ENCODE data around the gene MGAT4C. TPM values are rescaled to one million over a fixed set of nuclear protein-coding genes. Genes with fewer than 3 reads are reported as not detected.
"Not testable (repeated sequence)": the region's sequence is repeated elsewhere in the genome, so short reads cannot be mapped to it uniquely, and the experiment has no call there.

Gene MGAT4C
- not detected in 2 replicates for total RNA-seq

DNA sequence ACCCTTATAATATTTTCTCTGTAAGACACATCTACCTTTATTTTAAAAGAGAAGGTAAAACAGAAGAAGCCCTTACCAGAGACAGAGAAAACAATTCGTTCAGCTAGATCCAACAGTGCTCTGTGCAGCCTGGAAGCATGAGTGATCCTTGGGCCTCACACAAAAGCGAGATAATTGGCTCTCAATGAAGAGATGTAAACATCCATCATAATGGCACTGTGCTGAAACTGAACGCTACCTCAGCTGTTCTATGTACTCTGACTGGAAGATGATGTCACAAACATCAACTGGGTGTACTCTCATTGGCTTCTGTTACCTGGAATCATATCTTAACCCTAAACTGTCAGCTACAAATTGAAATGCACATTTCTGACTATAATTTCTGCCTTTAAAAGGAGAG lies at the start of gene MGAT4C:
TSS of gene MGAT4C (minus strand) at position 229 of the 400 bp plus-strand sequence.
- TF ChIP-seq, protein P1, sequence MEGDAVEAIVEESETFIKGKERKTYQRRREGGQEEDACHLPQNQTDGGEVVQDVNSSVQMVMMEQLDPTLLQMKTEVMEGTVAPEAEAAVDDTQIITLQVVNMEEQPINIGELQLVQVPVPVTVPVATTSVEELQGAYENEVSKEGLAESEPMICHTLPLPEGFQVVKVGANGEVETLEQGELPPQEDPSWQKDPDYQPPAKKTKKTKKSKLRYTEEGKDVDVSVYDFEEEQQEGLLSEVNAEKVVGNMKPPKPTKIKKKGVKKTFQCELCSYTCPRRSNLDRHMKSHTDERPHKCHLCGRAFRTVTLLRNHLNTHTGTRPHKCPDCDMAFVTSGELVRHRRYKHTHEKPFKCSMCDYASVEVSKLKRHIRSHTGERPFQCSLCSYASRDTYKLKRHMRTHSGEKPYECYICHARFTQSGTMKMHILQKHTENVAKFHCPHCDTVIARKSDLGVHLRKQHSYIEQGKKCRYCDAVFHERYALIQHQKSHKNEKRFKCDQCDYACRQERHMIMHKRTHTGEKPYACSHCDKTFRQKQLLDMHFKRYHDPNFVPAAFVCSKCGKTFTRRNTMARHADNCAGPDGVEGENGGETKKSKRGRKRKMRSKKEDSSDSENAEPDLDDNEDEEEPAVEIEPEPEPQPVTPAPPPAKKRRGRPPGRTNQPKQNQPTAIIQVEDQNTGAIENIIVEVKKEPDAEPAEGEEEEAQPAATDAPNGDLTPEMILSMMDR (IDR thresholded peaks at IDR 0.05; ENCODE audit: insufficient read depth, low read length, poor library complexity, severe bottlenecking) = no peak

DNA sequence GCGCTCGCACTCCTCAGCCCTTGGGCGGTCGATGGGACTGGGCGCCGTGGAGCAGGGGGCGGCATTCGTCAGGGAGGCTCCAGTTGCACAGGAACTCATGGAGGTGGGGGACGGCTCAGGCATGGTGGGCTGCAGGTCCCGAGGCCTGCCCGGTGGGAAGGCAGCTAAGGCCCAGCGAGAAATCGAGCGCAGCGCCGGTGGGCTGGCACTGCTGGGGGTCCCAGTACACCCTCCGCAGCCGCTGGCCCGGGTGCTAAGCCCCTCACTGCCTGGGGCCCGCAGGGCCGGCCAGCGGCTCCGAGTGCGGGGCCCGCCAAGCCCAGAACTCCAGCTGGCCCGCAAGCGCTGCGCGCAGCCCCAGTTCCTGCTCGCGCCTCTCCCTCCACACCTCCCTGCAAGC lies 40.2 kb upstream of the MGAT4C start:
- not testable (repeated sequence) for H3K27me3 ChIP-seq (ENCODE audit: control insufficient read depth, insufficient read depth, low read length); DNase-seq (ENCODE audit: low read depth); H3K36me3 ChIP-seq (ENCODE audit: control insufficient read depth, insufficient read depth, low read length); H3K4me3 ChIP-seq (ENCODE audit: low read depth, low read length)

More for the DNA sequence above, at the start of gene MGAT4C:
- Histone ChIP-seq H3K4me3 (ENCODE audit: low read depth, low read length) (no peak within 1 kb of the TSS), H3K27me3 (ENCODE audit: control insufficient read depth, insufficient read depth, low read length) (no peaks in the 10 kb centered on the region), H3K36me3 (ENCODE audit: control insufficient read depth, insufficient read depth, low read length) (no peaks in the 10 kb centered on the region)
- no peak for DNase-seq (ENCODE audit: low read depth)

DNA sequence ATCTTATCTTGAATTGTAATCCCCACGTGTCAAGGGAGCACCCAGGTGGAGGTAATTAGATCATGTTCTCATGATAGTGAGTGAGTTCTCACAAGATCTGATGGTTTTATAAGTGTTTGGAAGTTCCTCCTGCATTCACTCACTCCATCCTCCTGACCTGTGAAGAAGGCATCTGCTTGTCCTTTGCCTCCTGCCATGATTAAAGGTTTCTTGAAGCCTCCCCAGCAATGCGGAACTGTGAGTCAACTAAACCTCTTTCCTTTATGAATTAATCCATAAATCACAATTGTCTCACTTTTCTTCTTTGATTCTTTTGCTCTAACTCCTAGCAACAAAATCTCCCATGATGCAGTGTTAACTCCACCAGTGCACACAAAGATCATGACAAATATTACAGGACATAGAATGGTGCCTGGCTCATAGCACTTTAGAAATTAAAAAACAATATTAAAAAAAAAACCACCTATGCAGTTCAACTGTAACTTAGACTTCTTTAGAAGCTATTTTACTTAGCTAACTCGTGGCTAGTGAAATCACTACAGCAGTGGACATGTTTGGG lies 37.6 kb upstream of the MGAT4C start:
- no peaks in the 10 kb centered on the region for H3K36me3 ChIP-seq (ENCODE audit: control insufficient read depth, insufficient read depth, low read length)
- no peaks in the 10 kb centered on the region for H3K27me3 ChIP-seq (ENCODE audit: control insufficient read depth, insufficient read depth, low read length)
- no peak for DNase-seq (ENCODE audit: low read depth)
- no peak overlapping the region for H3K4me3 ChIP-seq (ENCODE audit: low read depth, low read length)
- TF ChIP-seq, protein P1 (IDR thresholded peaks at IDR 0.05; ENCODE audit: insufficient read depth, low read length, poor library complexity, severe bottlenecking) = no peak

DNA sequence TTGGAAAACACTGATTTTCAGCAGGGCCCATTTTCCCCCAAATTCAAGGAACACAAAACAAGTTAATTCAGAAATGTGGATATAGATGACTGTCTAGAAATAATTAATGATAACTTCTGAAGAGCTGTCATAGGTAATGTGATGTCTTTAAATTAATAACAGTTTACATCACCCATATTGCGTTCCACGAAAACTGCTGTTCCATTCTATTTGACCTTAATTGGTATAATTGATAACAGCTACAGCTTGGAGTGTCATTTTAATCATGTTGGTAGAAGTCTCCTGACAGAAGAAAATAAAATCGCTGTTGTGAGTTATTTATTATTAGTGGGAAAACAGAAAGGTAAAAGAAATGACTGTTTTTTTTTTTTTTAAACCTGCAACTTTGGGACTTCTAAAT lies 36.3 kb upstream of the MGAT4C start:
- Histone ChIP-seq H3K27me3 (ENCODE audit: control insufficient read depth, insufficient read depth, low read length) (no peaks in the 10 kb centered on the region), H3K36me3 (ENCODE audit: control insufficient read depth, insufficient read depth, low read length) (no peaks in the 10 kb centered on the region), H3K4me3 (ENCODE audit: low read depth, low read length) (no peak overlapping the region)
- TF ChIP-seq, protein P1 (IDR thresholded peaks at IDR 0.05; ENCODE audit: insufficient read depth, low read length, poor library complexity, severe bottlenecking) = no peak
- no peak for DNase-seq (ENCODE audit: low read depth)

DNA sequence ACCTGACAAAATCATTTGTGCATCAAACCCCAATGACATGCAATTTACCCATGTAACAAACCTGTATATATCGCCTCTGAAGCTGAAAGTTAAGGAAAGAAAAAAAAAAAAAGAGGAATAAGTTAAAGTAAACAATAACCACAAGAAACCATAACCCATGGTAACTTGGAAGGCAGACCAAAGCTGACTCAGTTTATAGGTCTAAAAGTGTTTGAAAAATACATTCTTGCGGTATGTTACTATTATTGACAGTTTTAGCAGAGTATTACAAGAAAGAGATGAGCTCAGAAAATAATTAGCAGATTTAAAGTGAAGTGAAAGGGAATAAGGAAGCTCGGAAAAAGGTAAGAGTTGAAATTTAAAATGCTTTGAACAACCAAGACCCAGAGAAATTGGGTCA lies 34.4 kb upstream of the MGAT4C start:
- TF ChIP-seq, protein P1 (IDR thresholded peaks at IDR 0.05; ENCODE audit: insufficient read depth, low read length, poor library complexity, severe bottlenecking) = no peak
- H3K27me3 ChIP-seq (ENCODE audit: control insufficient read depth, insufficient read depth, low read length) = no peaks in the 10 kb centered on the region
- DNase-seq (ENCODE audit: low read depth) = no peak
- H3K4me3 ChIP-seq (ENCODE audit: low read depth, low read length) = no peak overlapping the region
- no peaks in the 10 kb centered on the region for H3K36me3 ChIP-seq (ENCODE audit: control insufficient read depth, insufficient read depth, low read length)

DNA sequence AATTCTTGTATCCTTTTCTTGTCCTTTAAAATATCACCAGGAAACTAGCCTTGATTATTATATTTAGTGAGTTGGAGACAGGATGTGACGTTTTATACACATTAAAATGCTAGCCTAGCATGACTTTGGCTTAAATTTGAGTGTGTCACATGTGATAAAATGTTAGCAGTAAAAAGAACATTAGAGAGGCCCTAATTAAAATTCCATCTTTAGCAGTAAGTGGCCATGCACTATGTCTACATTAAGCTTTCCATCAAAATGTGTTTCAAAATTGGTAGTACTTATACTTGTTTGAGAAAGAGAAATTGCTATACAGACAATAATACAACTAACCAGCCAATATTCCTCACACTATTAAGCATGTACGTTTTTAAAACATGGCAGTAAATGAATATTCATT lies 29.9 kb upstream of the MGAT4C start:
- no peak overlapping the region for H3K4me3 ChIP-seq (ENCODE audit: low read depth, low read length)
- TF ChIP-seq, protein P1 (IDR thresholded peaks at IDR 0.05; ENCODE audit: insufficient read depth, low read length, poor library complexity, severe bottlenecking) = no peak
- no peak for DNase-seq (ENCODE audit: low read depth)
- H3K27me3 ChIP-seq (ENCODE audit: control insufficient read depth, insufficient read depth, low read length) = no peaks in the 10 kb centered on the region
- no peaks in the 10 kb centered on the region for H3K36me3 ChIP-seq (ENCODE audit: control insufficient read depth, insufficient read depth, low read length)

Data from kidney epithelial cell (primary cell).